PFSK-1 (cell line): ENCODE measurements around the gene ARCN1.

ENCODE experiments used
- FOXP2 ChIP-seq: optimal IDR thresholded peaks from 2 replicates; pipeline ENCODE3; 2011; ENCODE audit warnings: borderline replicate concordance, control low read depth, inconsistent platforms; ENCODE audit not compliant: insufficient read depth; ENCODE audit errors: extremely low read length, extremely low read depth
- POLR2AphosphoS5 ChIP-seq: IDR thresholded peaks from 2 replicates; pipeline ENCODE4 v1.6.1; 2012; ENCODE audit warnings: low read depth, mild to moderate bottlenecking, control low read depth, low read length, moderate library complexity
- REST ChIP-seq, 2 experiments: IDR thresholded peaks; 2 replicates each; pipeline versions ENCODE4 v1.6.1 to v1.8.0; 2011 to 2012; ENCODE audit warnings: low read depth in 2 of 2, low read length in 2 of 2, control low read depth in 1 of 2, inconsistent platforms in 1 of 2, mild to moderate bottlenecking in 1 of 2, moderate library complexity in 1 of 2; ENCODE audit not compliant: insufficient read depth in 1 of 2
- SIN3A ChIP-seq: IDR thresholded peaks from 2 replicates; pipeline ENCODE4 v1.6.1; 2012; ENCODE audit warnings: mild to moderate bottlenecking, low read length, moderate library complexity, borderline replicate concordance; ENCODE audit not compliant: insufficient read depth
- TAF1 ChIP-seq: IDR thresholded peaks from 2 replicates; pipeline ENCODE4 v1.6.1; 2012; ENCODE audit warnings: low read length, control low read depth, borderline replicate concordance; ENCODE audit not compliant: insufficient read depth

The ARCN1 gene

GRCh38 chr11:118552341-118552740, 19.9 kb upstream of the ARCN1 start:
- no peak for TF ChIP-seq SIN3A
- TF ChIP-seq REST (IDR thresholded peaks at IDR 0.05; ENCODE audit: insufficient read depth in 1 of 2, low read depth in 2 of 2, low read length in 2 of 2) = no peak
- TF ChIP-seq POLR2AphosphoS5 = no peak
- TF ChIP-seq FOXP2 = no peak
- no peak for TF ChIP-seq TAF1

DNA sequence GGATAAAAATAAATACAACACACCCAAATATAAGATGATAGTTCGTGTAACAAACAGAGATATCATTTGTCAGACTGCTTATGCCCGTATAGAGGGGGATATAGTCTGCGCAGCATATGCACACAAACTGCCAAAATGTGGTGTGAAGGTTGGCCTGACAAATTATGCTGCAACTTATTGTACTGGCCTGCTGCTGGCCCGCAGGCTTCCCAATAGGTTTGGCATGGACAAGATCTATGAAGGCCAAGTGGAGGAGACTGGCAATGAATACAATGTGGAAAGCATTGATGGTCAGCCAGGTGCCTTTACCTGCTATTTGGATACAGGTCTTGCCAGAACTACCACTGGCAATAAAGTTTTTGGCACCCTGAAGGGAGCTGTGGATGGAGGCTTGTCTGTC, 11.4 kb upstream of the ARCN1 start:
- TF ChIP-seq TAF1 (no peak), REST (IDR thresholded peaks at IDR 0.05; ENCODE audit: insufficient read depth in 1 of 2, low read depth in 2 of 2, low read length in 2 of 2) (no peak), POLR2AphosphoS5 (no peak), FOXP2 (no peak), SIN3A (no peak)

DNA sequence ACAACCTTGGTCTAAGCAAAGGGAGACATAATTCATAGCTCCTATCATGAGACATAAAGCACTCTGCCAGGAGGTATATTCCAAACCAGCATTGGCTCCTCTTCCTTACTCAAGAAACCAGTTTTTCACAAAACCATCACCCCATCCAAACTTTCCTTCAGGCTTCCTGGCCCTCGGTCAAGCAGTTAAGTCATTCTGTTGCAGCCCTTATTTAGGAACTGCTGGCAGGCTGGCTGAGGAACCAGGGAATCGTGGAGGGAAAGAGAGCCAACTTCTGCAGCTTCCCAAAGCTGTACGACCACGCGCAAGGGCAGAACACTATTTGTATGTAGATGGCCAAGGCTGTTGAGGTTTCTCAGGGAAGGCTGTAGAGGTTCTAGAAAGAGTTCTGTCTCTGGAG, 7.2 kb upstream of the ARCN1 start:
- TF ChIP-seq SIN3A (no peak), REST (IDR thresholded peaks at IDR 0.05; ENCODE audit: insufficient read depth in 1 of 2, low read depth in 2 of 2, low read length in 2 of 2) (no peak), FOXP2 (no peak), TAF1 (no peak), POLR2AphosphoS5 (no peak)

DNA sequence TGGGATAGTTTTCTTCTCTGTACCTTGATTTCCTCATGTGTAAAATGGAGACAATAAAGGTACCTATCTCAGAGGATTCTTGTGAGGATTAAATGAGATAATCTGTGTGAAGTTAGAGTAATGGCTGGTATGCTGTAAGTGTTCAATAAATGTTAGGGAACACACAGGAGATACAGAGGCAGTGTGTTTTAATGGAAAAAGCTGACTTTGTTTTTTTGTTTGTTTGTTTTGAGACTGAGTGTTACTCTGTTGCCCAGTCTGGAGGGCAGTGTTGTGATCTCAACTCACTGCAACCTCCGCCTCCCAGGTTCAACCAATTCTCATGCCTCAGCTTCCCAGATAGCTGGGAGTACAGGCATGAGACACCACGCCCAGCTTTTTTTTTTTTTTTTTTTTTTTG, 2.5 kb upstream of the ARCN1 start:
- TF ChIP-seq SIN3A (no peak), POLR2AphosphoS5 (no peak), FOXP2 (no peak), REST (IDR thresholded peaks at IDR 0.05; ENCODE audit: insufficient read depth in 1 of 2, low read depth in 2 of 2, low read length in 2 of 2) (no peak), TAF1 (no peak)

- TF ChIP-seq REST (IDR thresholded peaks at IDR 0.05; ENCODE audit: insufficient read depth in 1 of 2, low read depth in 2 of 2, low read length in 2 of 2) (no peak), POLR2AphosphoS5 (no peak), FOXP2 (no peak), TAF1 (no peak), SIN3A (no peak)
Measured at GRCh38 chr11:118570787-118571186, 1.4 kb upstream of the ARCN1 start.
